Endothelial cell of umbilical vein (primary cell): ENCODE measurements around the gene TPCN2. TPM values are rescaled to one million over a fixed set of nuclear protein-coding genes. Genes with fewer than 3 reads are reported as not detected.
A peak's percentile ranks its signal among the peaks of the same experiment; 100 is the strongest.

Experiments used
- BruUV-seq: library from RNA; stranded (reverse); fragments of 400-500 nt; replicated peaks from 2 replicates; lab custom pipeline; 2021; lab: Mats Ljungman, UMichigan
- CTCF ChIA-PET: fragments of 300-600, 350-600 bp; sonication (Branson Sonifier 250); formaldehyde crosslinking; loops from one replicate; lab custom pipeline; 2021; ENCODE audit warnings: antibody characterized with exemption, inconsistent platforms; lab: Charles Lee
- POLR2A ChIA-PET: fragments of 300-600, 350-600 bp; sonication (Branson Sonifier 250); formaldehyde crosslinking; loops from one replicate; lab custom pipeline; 2021; ENCODE audit warnings: antibody characterized with exemption, inconsistent platforms; lab: Charles Lee
- DNase-seq: peaks from one replicate; pipeline ENCODE4 v3.0.0-alpha.2; 2011; ENCODE audit warnings: low read depth, low spot score
- FAIRE-seq: peaks from 2 replicates; lab custom pipeline; 2011; peaks lifted over from hg19 to GRCh38; lab: Jason Lieb, UNC
- H2AFZ ChIP-seq: 2 replicates; pipeline ENCODE4 v1.6.0; 2012; ENCODE audit warnings: low read depth, low read length, control low read depth, inconsistent platforms
- H3K27ac ChIP-seq: 2 replicates; pipeline ENCODE4 v1.5.1; 2011; ENCODE audit warnings: low read depth, mild to moderate bottlenecking, control low read depth, low read length, moderate library complexity; ENCODE audit not compliant: insufficient read depth
- H3K27me3 ChIP-seq, 2 experiments: 2 replicates each; pipeline versions ENCODE4 v1.6.0 to v1.6.1; 2011; ENCODE audit warnings: low read length in 2 of 2, mixed read lengths in 1 of 2; ENCODE audit not compliant: control insufficient read depth in 2 of 2, insufficient read depth in 2 of 2
- H3K36me3 ChIP-seq, 2 experiments: 2 replicates in 1 of 2; 3 replicates in 1 of 2; pipeline ENCODE4 v1.5.1; 2011; ENCODE audit warnings: low read length in 2 of 2, mild to moderate bottlenecking in 1 of 2, moderate library complexity in 1 of 2; ENCODE audit not compliant: control insufficient read depth in 2 of 2, insufficient read depth in 2 of 2; ENCODE audit errors: extremely low read depth in 1 of 2
- H3K4me1 ChIP-seq: 3 replicates; pipeline ENCODE4 v1.5.1; 2011; ENCODE audit warnings: mild to moderate bottlenecking, low read length; ENCODE audit not compliant: control insufficient read depth, insufficient read depth; ENCODE audit errors: extremely low read depth
- H3K4me2 ChIP-seq: 2 replicates; pipeline ENCODE4 v1.6.1; 2011; ENCODE audit warnings: low read length, control low read depth, mixed read lengths; ENCODE audit not compliant: insufficient read depth
- H3K4me3 ChIP-seq, 3 experiments: fragments of 200-600 bp in 1 of 3; sonication (generic), shearing (Covaris generic) in 1 of 3; replicated peaks in 1 of 3; 2 replicates each; pipeline ENCODE4 v1.5.1; 2011 to 2016; ENCODE audit warnings: control low read depth in 3 of 3, low read length in 3 of 3, mild to moderate bottlenecking in 2 of 3, inconsistent platforms in 1 of 3, low read depth in 1 of 3, moderate library complexity in 1 of 3; ENCODE audit not compliant: insufficient read depth in 1 of 3
- H3K79me2 ChIP-seq: 2 replicates; pipeline ENCODE4 v1.6.0; 2012; ENCODE audit warnings: low read length, inconsistent platforms; ENCODE audit not compliant: control insufficient read depth, insufficient read depth
- H3K9ac ChIP-seq: replicated peaks from 2 replicates; pipeline ENCODE3; 2011; ENCODE audit warnings: low read length, control low read depth; ENCODE audit not compliant: insufficient read depth; ENCODE audit errors: extremely low read depth
- H3K9me1 ChIP-seq: replicated peaks from 3 replicates; pipeline ENCODE4 v1.6.0; 2011; ENCODE audit warnings: mild to moderate bottlenecking, low read length; ENCODE audit not compliant: control insufficient read depth, insufficient read depth; ENCODE audit errors: extremely low read depth
- H3K9me3 ChIP-seq: replicated peaks from 2 replicates; pipeline ENCODE4 v1.5.1; 2012; ENCODE audit warnings: low read length, inconsistent platforms; ENCODE audit not compliant: control insufficient read depth, insufficient read depth
- H4K20me1 ChIP-seq: replicated peaks from 2 replicates; pipeline ENCODE3; 2011; ENCODE audit warnings: mild to moderate bottlenecking, low read length; ENCODE audit not compliant: control insufficient read depth, insufficient read depth; ENCODE audit errors: extremely low read depth
- EZH2 ChIP-seq: IDR thresholded peaks from 2 replicates; pipeline ENCODE4 v1.6.1; 2012; ENCODE audit warnings: borderline replicate concordance, low read depth, mild to moderate bottlenecking, moderate library complexity, low read length, inconsistent platforms; ENCODE audit not compliant: severe bottlenecking
- FOS ChIP-seq: IDR thresholded peaks from 2 replicates; pipeline ENCODE4 v1.6.1; 2011; ENCODE audit warnings: mild to moderate bottlenecking, low read length, moderate library complexity, borderline replicate concordance; ENCODE audit not compliant: insufficient read depth
- GATA2 ChIP-seq: IDR thresholded peaks from 2 replicates; pipeline ENCODE4 v1.7.0; 2011; ENCODE audit warnings: low read depth, mild to moderate bottlenecking, moderate library complexity, mixed read lengths, low read length; ENCODE audit not compliant: insufficient read length, insufficient read depth
- JUN ChIP-seq: IDR thresholded peaks from 2 replicates; pipeline ENCODE4 v1.6.1; 2011; ENCODE audit warnings: borderline replicate concordance, low read depth; ENCODE audit not compliant: insufficient read length, insufficient read depth
- MYC ChIP-seq: IDR thresholded peaks from one replicate; pipeline ENCODE4 v1.6.1; 2011; ENCODE audit warnings: mild to moderate bottlenecking, low read depth, low read length
- POLR2A ChIP-seq: IDR thresholded peaks from 2 replicates; pipeline ENCODE4 v1.6.1; 2012; ENCODE audit warnings: low read depth, mild to moderate bottlenecking, control low read depth, low read length
- POLR2AphosphoS5 ChIP-seq: IDR thresholded peaks from 2 replicates; pipeline ENCODE4 v1.6.1; 2012; ENCODE audit warnings: low read depth, mild to moderate bottlenecking, control low read depth, low read length, moderate library complexity; ENCODE audit not compliant: insufficient read depth
- dilution Hi-C: fragments of 300-500 bp; cut with MboI; formaldehyde crosslinking; loops from one replicate; pipeline ENCODE4 v1.15.0; 2019; ENCODE audit warnings: low sequenced_read_pairs; ENCODE audit not compliant: extremely low pct_ligation_motif_present
- intact Hi-C: fragments of 100-400 bp; cut with micrococcal nuclease; formaldehyde crosslinking; loops from one replicate; pipeline ENCODE4 v1.10.0; 2022
- polyA plus RNA-seq, 4 experiments: library from polyadenylated mRNA; depleted of rRNA in 3 of 4; stranded (reverse) in 3 of 4; unstranded in 1 of 4; fragments of >200 nt; gene quantifications; 2 replicates each; pipeline versions ENCODE4 v1.2.1 to v1.2.3, GENCODE V29; 2011 to 2012; ENCODE audit warnings: missing spikeins in 1 of 4
- total RNA-seq: library from RNA; stranded (reverse); gene quantifications from 2 replicates; pipeline ENCODE4 v1.2.3, GENCODE V29; 2021
- TF ChIP-seq, protein P1 (sequence below): IDR thresholded peaks from 2 replicates; pipeline ENCODE4 v1.6.1; 2011; ENCODE audit not compliant: insufficient read depth, insufficient read length
- TF ChIP-seq, protein P2 (sequence below), 2 donors: IDR thresholded peaks; 1 replicate in 1 of 2; 2 replicates in 1 of 2; pipeline ENCODE4 v1.5.1; 2011; ENCODE audit warnings: low read length in 2 of 2, mild to moderate bottlenecking in 2 of 2, moderate library complexity in 2 of 2, control low read depth in 1 of 2, inconsistent platforms in 1 of 2, low read depth in 1 of 2; ENCODE audit not compliant: insufficient read depth in 1 of 2; ENCODE audit errors: extremely low read depth in 1 of 2

Gene TPCN2
- total and polyA plus RNA-seq, 2 donors (not counting 3 experiments of a cell fraction or from before 2014, with no cell fraction given), result 10.3 to 13.4 TPM

DNA sequence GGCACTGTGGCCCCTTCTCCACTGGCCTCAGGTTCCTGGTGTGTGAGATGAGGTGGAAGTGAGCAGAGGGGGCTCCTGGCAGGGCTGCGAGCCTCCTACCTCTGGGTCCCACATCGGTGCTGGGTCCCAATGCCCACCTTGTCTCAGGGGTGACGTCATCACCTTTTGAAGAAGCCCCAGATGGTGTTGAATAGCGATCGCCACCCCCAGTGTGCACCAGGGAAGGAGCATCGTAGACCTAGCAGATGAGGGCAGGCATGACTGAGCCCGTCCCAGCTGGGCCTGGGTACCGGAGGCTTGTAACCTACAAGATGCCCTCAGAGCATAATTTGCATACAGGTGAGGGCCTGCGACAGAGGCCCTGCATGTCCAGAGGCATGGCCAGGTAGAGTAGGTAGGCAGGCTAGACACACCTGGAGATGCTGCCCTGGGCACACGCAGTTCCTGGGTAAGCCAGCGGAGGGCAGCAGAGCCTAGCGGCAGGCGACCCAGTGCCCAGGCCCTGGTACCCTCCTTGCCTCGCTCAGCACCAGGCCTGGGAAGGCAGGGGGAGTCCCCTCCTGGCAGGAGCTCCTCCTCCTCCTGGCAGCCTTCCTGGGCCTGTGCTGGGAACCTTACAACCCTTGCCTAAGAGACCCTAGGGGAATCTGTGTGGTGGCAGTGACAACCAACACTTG is 52.5 kb downstream of the TPCN2 start:
- POLR2A ChIA-PET, result no interaction called here
- H2AFZ ChIP-seq, result no peak overlapping the region
- no peak overlapping the region for H3K4me3 ChIP-seq
- H3K27ac ChIP-seq, result no peak overlapping the region
- H3K36me3 ChIP-seq, result no peaks in the 10 kb centered on the region
- no peaks in the 10 kb centered on the region for H3K9me1 ChIP-seq
- intact Hi-C loops (loop anchor here (1.0 to 10.0 kb wide), 7 partner anchors 30 to 583 kb away; partner anchors contain the start of gene MYEOV), dilution Hi-C loops (loop anchor here (25.0 kb wide), 1 partner anchor 561 kb away; no protein-coding TSS in a partner anchor)
- peak; percentile 79 for FAIRE-seq
- no peaks in the 10 kb centered on the region for H3K79me2 ChIP-seq
- no peaks in the 10 kb centered on the region for H3K9me3 ChIP-seq
- DNase-seq, result peak; percentile 71
- H3K27me3 ChIP-seq, result peaks cover 0 to 2% of the 10 kb centered on the region in 2 experiments
- TF ChIP-seq POLR2A (peak; percentile 37), MYC (no peak), JUN (peak; percentile 24), EZH2 (no peak), POLR2AphosphoS5 (peak; percentile 19), FOS (no peak), GATA2 (no peak)
- TF ChIP-seq, protein P1, sequence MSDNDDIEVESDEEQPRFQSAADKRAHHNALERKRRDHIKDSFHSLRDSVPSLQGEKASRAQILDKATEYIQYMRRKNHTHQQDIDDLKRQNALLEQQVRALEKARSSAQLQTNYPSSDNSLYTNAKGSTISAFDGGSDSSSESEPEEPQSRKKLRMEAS, result no peak
- TF ChIP-seq, protein P2, sequence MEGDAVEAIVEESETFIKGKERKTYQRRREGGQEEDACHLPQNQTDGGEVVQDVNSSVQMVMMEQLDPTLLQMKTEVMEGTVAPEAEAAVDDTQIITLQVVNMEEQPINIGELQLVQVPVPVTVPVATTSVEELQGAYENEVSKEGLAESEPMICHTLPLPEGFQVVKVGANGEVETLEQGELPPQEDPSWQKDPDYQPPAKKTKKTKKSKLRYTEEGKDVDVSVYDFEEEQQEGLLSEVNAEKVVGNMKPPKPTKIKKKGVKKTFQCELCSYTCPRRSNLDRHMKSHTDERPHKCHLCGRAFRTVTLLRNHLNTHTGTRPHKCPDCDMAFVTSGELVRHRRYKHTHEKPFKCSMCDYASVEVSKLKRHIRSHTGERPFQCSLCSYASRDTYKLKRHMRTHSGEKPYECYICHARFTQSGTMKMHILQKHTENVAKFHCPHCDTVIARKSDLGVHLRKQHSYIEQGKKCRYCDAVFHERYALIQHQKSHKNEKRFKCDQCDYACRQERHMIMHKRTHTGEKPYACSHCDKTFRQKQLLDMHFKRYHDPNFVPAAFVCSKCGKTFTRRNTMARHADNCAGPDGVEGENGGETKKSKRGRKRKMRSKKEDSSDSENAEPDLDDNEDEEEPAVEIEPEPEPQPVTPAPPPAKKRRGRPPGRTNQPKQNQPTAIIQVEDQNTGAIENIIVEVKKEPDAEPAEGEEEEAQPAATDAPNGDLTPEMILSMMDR (IDR thresholded peaks at IDR 0.05; ENCODE audit: extremely low read depth in 1 of 2, insufficient read depth in 1 of 2, low read depth in 1 of 2, low read length in 2 of 2), result peak; percentile 98 to 99
- CTCF ChIA-PET, result interaction anchor here (0.5 to 9.0 kb wide), 35 partner anchors 10 to 700 kb away, joined by 3 to 154 read pairs (median 4); partner anchors contain the start of genes CCND1 and LTO1
- H3K4me1 ChIP-seq, result peaks cover 5% of the 10 kb centered on the region
- no TSS peak for BruUV-seq
- H3K4me2 ChIP-seq, result no peak overlapping the region
- H4K20me1 ChIP-seq, result no peaks in the 10 kb centered on the region
- no peak overlapping the region for H3K9ac ChIP-seq
